HepG2 (cell line): ENCODE measurements around the gene INO80E. TPM values are rescaled to one million over a fixed set of nuclear protein-coding genes. Genes with fewer than 3 reads are reported as not detected.

Experiments used
- BHLHE40 ChIP-seq: IDR thresholded peaks from 2 replicates; pipeline ENCODE4 v1.6.1; 2011; ENCODE audit warnings: low read length, improper control_type of control experiment
- EED ChIP-seq: sonication (generic); formaldehyde crosslinking; IDR thresholded peaks from 2 replicates; pipeline ENCODE4 v1.5.0; 2020; ENCODE audit warnings: mild to moderate bottlenecking, missing genetic modification reagents
- EHMT2 ChIP-seq: fragments of 200-600 bp; sonication (generic); IDR thresholded peaks from 2 replicates; pipeline ENCODE4 v1.7.0; 2017; ENCODE audit warnings: antibody characterized with exemption, low read depth, low read length, borderline replicate concordance
- FOXK2 ChIP-seq: fragments of 450-650 bp; IDR thresholded peaks from 2 replicates; pipeline ENCODE4 v1.6.1; 2016
- FOXP1 ChIP-seq, 2 experiments: fragments of 450-650 bp in 1 of 2; IDR thresholded peaks; 2 replicates each; pipeline ENCODE4 v1.6.1; 2017 to 2018; ENCODE audit warnings: antibody characterized with exemption in 1 of 2
- KLF13 ChIP-seq: sonication (generic); formaldehyde crosslinking; IDR thresholded peaks from 2 replicates; pipeline ENCODE4 v1.4.0; 2020; ENCODE audit warnings: mild to moderate bottlenecking, missing genetic modification reagents
- KLF16 ChIP-seq, 2 experiments: sonication (generic) in 1 of 2; formaldehyde crosslinking in 1 of 2; IDR thresholded peaks; 2 replicates each; pipeline versions ENCODE4 v1.6.1 to v1.8.0; 2016 to 2023; ENCODE audit warnings: missing genetic modification reagents in 2 of 2, missing compliant biosample characterization in 1 of 2
- MTF2 ChIP-seq: sonication (generic); formaldehyde crosslinking; IDR thresholded peaks from 2 replicates; pipeline ENCODE4 v1.5.0; 2020; ENCODE audit warnings: missing genetic modification reagents, borderline replicate concordance
- NBN ChIP-seq: fragments of 450-650 bp; conservative IDR thresholded peaks from 2 replicates; pipeline ENCODE4 v1.6.1; 2017
- NFE2L1 ChIP-seq: sonication (generic); formaldehyde crosslinking; IDR thresholded peaks from 2 replicates; pipeline ENCODE4 v1.4.0; 2020; ENCODE audit warnings: missing genetic modification reagents, mild to moderate bottlenecking, borderline replicate concordance
- NFE2L2 ChIP-seq: fragments of 150-350 bp; IDR thresholded peaks from 2 replicates; pipeline ENCODE4 v1.6.1; 2014; ENCODE audit warnings: low read length
- PPARG ChIP-seq: conservative IDR thresholded peaks from 2 replicates; pipeline ENCODE4 v1.6.1; 2016; ENCODE audit warnings: missing biosample characterization, missing genetic modification reagents
- RARA ChIP-seq: IDR thresholded peaks from 2 replicates; pipeline ENCODE4 v1.6.1; 2016; ENCODE audit warnings: missing genetic modification reagents, missing compliant biosample characterization
- ZBTB1 ChIP-seq: sonication (generic); formaldehyde crosslinking; IDR thresholded peaks from 2 replicates; pipeline ENCODE4 v1.4.0; 2020; ENCODE audit warnings: missing genetic modification reagents, borderline replicate concordance
- ZSCAN12 ChIP-seq: sonication (generic); formaldehyde crosslinking; IDR thresholded peaks from 2 replicates; pipeline ENCODE4 v1.9.0; 2021; ENCODE audit warnings: mild to moderate bottlenecking, missing genetic modification reagents
- polyA plus RNA-seq, 8 experiments: library from polyadenylated mRNA; depleted of rRNA in 3 of 8; stranded (reverse) in 7 of 8; unstranded in 1 of 8; fragments of >200 nt; fragmentation: Illumina TruSeq in 4 of 8; extraction: Trizol in 4 of 8; gene quantifications; 2 replicates each; pipeline versions ENCODE4 v1.2.1 to v1.2.3, GENCODE V29; 2011 to 2016; ENCODE audit warnings: low read depth in 4 of 8, missing spikeins in 1 of 8, mixed read lengths in 1 of 8; ENCODE audit not compliant: insufficient read depth in 1 of 8
- total RNA-seq, 5 experiments: library from RNA; depleted of rRNA; stranded (reverse); fragments of >200 nt; fragmentation: Illumina TruSeq; extraction: Trizol; gene quantifications; 2 replicates each; pipeline ENCODE4 v1.2.3, GENCODE V29; 2016; ENCODE audit warnings: low read depth in 1 of 5
- TF ChIP-seq, protein P1 (sequence below): sonication (generic); formaldehyde crosslinking; conservative IDR thresholded peaks from 2 replicates; pipeline ENCODE4 v1.8.0; 2022; ENCODE audit warnings: missing genetic modification reagents
- TF ChIP-seq, protein P2 (sequence below): IDR thresholded peaks from 2 replicates; pipeline ENCODE4 v1.6.1; 2016; ENCODE audit warnings: missing compliant biosample characterization, missing genetic modification reagents, borderline replicate concordance
- TF ChIP-seq, protein P3 (sequence below): sonication (generic); formaldehyde crosslinking; IDR thresholded peaks from 2 replicates; pipeline ENCODE4 v1.5.1; 2020; ENCODE audit warnings: missing genetic modification reagents, mild to moderate bottlenecking, borderline replicate concordance
- TF ChIP-seq, protein P4 (sequence below): IDR thresholded peaks from 2 replicates; pipeline ENCODE4 v1.6.1; 2016
- TF ChIP-seq, protein P5 (sequence below): sonication (generic); formaldehyde crosslinking; IDR thresholded peaks from 2 replicates; pipeline ENCODE4 v1.4.0; 2020; ENCODE audit warnings: mild to moderate bottlenecking, missing genetic modification reagents, borderline replicate concordance

Gene INO80E
- total and polyA plus RNA-seq, 2 of the 13 experiments (the other 11 are each of a cell fraction or from before 2014, with no cell fraction given), result 25.8 to 45.6 TPM

DNA sequence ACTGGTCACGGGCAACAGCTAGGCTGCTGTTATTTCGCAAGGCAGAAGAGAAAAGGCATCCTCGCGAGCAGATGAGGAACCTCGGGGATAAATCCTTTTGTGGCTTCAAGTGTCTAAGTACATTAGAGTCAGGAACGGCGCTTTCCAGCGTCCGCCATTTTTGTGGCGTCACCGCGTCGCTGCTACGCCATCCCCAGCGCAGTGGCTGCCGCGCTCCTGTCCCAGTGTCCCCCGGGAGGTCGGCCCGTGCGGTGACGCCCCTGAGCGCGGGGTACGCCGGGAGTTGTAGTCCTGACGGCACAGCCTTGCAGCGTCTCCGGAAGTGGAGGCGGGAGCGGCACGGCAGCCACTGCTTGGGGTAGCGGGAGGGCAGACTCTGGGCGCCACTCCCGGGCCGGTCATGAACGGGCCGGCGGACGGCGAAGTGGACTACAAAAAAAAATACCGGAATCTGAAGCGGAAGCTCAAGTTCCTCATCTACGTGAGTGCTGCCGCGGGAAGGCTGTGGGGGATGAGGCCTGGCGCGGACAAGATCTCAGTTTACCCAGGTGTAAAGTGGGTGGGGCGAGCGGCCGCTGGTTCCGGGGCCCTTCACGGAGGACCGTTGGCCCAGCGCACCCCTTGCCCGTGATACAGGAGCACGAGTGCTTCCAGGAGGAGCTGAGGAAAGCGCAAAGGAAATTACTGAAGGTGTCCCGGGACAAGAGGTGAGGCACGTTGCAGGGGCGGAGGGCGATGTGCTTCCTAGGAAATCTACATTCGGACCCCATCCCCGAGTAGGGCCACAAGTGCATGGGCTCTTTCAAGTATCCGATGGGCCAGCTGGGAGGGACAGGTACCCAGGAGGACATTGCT, at the start of gene INO80E (continued):
- TF ChIP-seq MTF2 (CRISPR knock-in tag), result peak; percentile 82; the same call in 1 of the 2 replicates
- no peak for TF ChIP-seq EHMT2
- TF ChIP-seq FOXP1 (IDR thresholded peaks at IDR 0.05), result no peak
- no peak for TF ChIP-seq FOXP1 (CRISPR knock-in tag; IDR thresholded peaks at IDR 0.05)
- no peak for TF ChIP-seq KLF13
- TF ChIP-seq, protein P1, sequence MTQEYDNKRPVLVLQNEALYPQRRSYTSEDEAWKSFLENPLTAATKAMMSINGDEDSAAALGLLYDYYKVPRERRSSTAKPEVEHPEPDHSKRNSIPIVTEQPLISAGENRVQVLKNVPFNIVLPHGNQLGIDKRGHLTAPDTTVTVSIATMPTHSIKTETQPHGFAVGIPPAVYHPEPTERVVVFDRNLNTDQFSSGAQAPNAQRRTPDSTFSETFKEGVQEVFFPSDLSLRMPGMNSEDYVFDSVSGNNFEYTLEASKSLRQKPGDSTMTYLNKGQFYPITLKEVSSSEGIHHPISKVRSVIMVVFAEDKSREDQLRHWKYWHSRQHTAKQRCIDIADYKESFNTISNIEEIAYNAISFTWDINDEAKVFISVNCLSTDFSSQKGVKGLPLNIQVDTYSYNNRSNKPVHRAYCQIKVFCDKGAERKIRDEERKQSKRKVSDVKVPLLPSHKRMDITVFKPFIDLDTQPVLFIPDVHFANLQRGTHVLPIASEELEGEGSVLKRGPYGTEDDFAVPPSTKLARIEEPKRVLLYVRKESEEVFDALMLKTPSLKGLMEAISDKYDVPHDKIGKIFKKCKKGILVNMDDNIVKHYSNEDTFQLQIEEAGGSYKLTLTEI, result no peak
- no peak for TF ChIP-seq NBN
- no peak for TF ChIP-seq NFE2L1 (CRISPR knock-in tag)
- TF ChIP-seq ZBTB1 (CRISPR knock-in tag), result no peak
- TF ChIP-seq FOXK2, result no peak
- no peak for TF ChIP-seq ZSCAN12 (CRISPR knock-in tag)
- TF ChIP-seq KLF16 (CRISPR knock-in tag; IDR thresholded peaks at IDR 0.05), result peak in 1 of 2 experiments; percentile 91; a peak in 2 of 4 replicates
- peak; percentile 83 for TF ChIP-seq BHLHE40
- no peak for TF ChIP-seq NFE2L2
- TF ChIP-seq, protein P2, sequence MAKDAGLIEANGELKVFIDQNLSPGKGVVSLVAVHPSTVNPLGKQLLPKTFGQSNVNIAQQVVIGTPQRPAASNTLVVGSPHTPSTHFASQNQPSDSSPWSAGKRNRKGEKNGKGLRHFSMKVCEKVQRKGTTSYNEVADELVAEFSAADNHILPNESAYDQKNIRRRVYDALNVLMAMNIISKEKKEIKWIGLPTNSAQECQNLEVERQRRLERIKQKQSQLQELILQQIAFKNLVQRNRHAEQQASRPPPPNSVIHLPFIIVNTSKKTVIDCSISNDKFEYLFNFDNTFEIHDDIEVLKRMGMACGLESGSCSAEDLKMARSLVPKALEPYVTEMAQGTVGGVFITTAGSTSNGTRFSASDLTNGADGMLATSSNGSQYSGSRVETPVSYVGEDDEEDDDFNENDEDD (CRISPR knock-in tag), result peak; percentile 59
- no peak; the same call in 1 of the 2 replicates for TF ChIP-seq EED (CRISPR knock-in tag)
- TF ChIP-seq, protein P3, sequence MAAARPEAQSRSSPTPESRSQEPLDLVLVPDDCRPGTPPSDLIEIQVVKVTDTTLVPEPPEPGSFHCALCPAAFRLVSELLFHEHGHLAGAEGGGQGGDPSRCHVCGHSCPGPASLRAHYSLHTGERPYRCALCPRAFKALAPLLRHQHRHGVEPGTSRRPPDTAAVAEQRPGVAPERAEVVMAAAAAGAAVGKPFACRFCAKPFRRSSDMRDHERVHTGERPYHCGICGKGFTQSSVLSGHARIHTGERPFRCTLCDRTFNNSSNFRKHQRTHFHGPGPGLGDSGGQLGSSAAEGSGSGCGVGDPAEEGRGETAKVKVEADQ (CRISPR knock-in tag), result peak; percentile 80; the same call in 1 of the 2 replicates
- TF ChIP-seq, protein P4, sequence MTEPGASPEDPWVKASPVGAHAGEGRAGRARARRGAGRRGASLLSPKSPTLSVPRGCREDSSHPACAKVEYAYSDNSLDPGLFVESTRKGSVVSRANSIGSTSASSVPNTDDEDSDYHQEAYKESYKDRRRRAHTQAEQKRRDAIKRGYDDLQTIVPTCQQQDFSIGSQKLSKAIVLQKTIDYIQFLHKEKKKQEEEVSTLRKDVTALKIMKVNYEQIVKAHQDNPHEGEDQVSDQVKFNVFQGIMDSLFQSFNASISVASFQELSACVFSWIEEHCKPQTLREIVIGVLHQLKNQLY (CRISPR knock-in tag), result peak; percentile 72; the same call in 1 of the 2 replicates
- TF ChIP-seq RARA, result peak; percentile 37; the same call in 1 of the 2 replicates
- TF ChIP-seq, protein P5, sequence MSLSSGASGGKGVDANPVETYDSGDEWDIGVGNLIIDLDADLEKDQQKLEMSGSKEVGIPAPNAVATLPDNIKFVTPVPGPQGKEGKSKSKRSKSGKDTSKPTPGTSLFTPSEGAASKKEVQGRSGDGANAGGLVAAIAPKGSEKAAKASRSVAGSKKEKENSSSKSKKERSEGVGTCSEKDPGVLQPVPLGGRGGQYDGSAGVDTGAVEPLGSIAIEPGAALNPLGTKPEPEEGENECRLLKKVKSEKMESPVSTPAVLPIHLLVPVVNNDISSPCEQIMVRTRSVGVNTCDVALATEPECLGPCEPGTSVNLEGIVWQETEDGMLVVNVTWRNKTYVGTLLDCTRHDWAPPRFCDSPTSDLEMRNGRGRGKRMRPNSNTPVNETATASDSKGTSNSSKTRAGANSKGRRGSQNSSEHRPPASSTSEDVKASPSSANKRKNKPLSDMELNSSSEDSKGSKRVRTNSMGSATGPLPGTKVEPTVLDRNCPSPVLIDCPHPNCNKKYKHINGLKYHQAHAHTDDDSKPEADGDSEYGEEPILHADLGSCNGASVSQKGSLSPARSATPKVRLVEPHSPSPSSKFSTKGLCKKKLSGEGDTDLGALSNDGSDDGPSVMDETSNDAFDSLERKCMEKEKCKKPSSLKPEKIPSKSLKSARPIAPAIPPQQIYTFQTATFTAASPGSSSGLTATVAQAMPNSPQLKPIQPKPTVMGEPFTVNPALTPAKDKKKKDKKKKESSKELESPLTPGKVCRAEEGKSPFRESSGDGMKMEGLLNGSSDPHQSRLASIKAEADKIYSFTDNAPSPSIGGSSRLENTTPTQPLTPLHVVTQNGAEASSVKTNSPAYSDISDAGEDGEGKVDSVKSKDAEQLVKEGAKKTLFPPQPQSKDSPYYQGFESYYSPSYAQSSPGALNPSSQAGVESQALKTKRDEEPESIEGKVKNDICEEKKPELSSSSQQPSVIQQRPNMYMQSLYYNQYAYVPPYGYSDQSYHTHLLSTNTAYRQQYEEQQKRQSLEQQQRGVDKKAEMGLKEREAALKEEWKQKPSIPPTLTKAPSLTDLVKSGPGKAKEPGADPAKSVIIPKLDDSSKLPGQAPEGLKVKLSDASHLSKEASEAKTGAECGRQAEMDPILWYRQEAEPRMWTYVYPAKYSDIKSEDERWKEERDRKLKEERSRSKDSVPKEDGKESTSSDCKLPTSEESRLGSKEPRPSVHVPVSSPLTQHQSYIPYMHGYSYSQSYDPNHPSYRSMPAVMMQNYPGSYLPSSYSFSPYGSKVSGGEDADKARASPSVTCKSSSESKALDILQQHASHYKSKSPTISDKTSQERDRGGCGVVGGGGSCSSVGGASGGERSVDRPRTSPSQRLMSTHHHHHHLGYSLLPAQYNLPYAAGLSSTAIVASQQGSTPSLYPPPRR (CRISPR knock-in tag), result peak; percentile 37; the same call in 1 of the 2 replicates
- TF ChIP-seq PPARG, result no peak; the same call in 1 of the 2 replicates
